Measurements from ENCODE around the gene KIF26B.
A peak's percentile ranks its signal among the peaks of the same experiment; 100 is the strongest.

DNA sequence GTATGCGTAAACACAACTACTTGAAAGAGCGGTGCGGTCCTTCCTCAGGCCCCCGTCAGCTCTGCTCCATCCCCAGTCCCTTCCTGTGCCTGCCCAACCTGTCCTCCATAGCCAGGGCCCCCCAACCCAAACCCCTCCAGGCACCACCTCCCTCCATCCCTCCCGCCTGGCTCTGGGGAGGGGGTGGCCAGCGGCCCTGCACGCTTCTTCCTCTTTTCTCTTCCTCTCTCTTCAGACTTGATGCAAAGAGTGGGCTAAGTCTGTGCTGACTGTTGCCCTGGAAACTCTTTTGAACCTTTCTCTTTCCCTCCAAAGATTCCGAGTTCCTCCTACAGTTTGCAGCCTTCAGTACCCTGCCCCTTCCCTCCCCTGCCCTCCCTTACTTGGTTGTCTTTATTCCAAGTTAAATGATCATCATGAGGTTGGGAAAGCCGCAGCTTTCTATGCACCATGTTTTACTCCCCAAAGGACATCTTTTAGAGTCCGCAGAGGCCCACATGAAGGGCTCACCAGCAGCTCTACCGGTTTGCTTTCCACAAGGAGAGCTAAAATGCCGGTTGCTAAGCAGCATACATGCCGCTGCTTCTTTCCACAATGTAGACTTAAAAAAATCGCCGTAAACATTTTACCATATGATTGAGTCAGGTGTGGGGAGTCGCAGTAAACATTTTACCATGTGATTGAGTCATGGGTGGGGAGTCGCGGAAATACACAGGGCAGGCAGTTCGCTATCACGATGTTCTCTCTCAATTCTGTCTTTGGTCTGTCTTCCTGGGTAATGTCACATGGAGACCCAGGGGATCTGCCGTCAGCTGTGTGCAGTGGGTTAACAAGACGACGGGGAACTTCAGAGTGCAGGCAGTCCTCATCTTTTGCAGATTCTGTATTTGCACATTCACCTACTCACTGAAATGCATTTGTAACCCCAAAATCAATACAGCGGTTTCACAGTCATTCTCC is 525.3 kb downstream of the KIF26B start:
- no peak for TF ChIP-seq POLR2A (IDR thresholded peaks at IDR 0.05; ENCODE audit: low read depth, low read length)
- no peak for TF ChIP-seq TAF1 (IDR thresholded peaks at IDR 0.05; ENCODE audit: low read depth, low read length)
- no peak for TF ChIP-seq POLR2AphosphoS5 (IDR thresholded peaks at IDR 0.05; ENCODE audit: low read depth, low read length)
- TF ChIP-seq PAX5 (IDR thresholded peaks at IDR 0.05; ENCODE audit: insufficient read depth, low read length, severe bottlenecking): no peak
- TF ChIP-seq SPI1 (IDR thresholded peaks at IDR 0.05; ENCODE audit: low read depth, low read length): peak; percentile 57; the same call in 1 of the 2 replicates
- TF ChIP-seq POU2F2 (IDR thresholded peaks at IDR 0.05; ENCODE audit: low read depth, low read length): no peak
